HG02588 (cell line): Measurements from ENCODE around the gene RASL11B.

Experiments
- ATAC-seq: cut with Tn5 transposase; IDR thresholded peaks from one replicate; pipeline ENCODE4 v1.9.1; 2021; ENCODE audit warnings: mild to moderate bottlenecking, moderate library complexity; ENCODE audit not compliant: unreplicated experiment

The RASL11B gene

DNA sequence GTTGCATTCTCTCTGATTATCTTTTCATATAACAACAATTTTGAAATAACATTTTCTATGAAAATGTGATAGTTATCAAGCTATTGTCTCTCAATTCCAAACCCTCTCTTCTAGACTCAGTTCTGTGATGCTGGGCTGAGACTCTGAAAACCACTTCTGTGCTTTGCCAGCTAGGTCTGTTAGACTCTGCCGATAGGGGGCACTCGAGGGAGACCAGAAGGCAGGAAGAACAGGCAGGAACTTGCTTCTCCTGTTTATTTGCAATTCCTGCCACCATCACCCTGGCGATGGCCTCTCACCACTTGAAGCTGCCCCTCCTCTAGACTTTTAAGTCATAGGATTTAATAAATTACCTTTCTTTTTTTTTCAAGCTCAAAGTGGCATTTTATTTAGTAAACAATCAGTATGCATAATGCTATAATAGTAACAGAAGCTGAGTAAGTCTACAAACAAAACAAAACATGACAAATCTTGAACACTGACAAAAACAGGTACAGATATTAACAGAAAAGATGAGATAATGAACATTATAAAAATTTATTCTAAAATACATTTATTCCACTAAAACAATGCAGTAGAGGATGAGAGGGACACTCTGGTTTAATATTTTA, 49.7 kb downstream of the RASL11B start:
- ATAC-seq: peak; percentile 83

DNA sequence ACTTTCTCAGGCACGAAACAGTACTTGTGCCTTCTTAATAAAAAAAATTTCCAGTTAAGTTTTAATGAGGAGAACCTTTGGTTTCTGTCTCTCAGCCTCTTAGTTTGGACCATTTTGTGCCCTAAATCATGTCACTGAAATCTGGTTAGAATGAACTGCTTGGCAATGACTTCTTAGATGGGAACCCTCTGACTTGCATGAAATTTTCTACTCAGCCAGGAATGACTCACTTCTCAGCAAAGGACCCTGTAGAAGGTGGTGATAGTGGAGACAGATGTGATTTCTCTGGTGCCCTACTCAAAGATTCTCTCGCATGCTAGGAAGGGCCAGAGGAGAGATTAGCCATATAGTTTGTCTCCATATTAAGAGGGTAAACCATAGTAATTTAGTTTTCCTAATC, 50.5 kb downstream of the RASL11B start:
- no peak for ATAC-seq

GRCh38 chr4:52914051-52914605, 52.0 kb downstream of the RASL11B start:
- no peak for ATAC-seq

- ATAC-seq: no peak
Measured at GRCh38 chr4:52915191-52915590, 53.1 kb downstream of the RASL11B start.

DNA sequence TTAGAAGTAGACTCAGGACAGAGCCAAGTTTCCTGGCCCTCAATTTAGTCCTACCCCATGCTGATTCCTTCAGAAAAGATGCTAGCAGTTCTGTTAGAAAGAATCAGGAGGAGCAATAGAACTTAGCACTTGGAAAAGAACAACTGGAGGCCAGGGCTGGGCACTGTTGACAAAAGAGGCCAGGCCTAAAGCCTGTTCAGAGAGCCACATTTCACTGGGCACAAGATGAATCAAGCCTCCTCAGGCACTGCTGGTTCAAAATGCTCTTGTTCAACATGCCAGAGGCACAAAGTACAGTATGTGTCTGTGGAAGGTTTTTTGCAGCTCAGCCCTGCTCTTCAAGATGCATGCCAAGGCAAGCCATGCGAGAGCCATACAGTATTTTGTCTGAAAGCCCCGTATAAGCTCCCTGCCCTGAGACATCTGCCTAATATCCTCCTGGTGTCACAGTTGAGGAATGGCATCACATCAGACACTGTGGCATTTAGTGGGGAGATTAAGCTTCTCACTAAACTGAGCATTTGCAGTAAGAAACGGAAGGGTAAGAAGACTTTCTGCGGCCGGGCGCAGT, 53.7 kb downstream of the RASL11B start:
- ATAC-seq: no peak
